ENCODE data around the gene SH3YL1.

DNA sequence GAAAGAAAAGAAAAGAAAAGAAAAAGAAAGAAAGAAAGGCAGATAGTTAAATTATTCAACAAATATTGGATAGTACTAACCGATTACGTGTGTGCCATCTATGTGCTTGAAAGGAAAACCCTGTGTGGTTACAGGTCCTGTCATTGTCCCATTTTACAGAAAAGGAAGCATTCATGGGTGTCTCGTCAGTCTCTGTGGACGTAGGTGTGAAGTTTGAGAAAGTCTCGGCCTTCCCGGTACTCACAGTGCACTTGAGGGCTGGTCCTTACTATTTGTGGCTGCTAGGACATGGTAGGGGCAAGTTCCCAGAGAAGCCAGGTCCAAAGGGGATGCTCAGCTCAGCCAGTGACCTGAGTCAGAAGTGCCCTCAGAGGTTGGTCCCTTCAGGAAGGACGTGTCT, 19.3 kb downstream of the SH3YL1 start:
- TF ChIP-seq EZH2phosphoT487 (IDR thresholded peaks at IDR 0.05; ENCODE audit: borderline replicate concordance, low read depth) = no peak
- TF ChIP-seq, protein P1, sequence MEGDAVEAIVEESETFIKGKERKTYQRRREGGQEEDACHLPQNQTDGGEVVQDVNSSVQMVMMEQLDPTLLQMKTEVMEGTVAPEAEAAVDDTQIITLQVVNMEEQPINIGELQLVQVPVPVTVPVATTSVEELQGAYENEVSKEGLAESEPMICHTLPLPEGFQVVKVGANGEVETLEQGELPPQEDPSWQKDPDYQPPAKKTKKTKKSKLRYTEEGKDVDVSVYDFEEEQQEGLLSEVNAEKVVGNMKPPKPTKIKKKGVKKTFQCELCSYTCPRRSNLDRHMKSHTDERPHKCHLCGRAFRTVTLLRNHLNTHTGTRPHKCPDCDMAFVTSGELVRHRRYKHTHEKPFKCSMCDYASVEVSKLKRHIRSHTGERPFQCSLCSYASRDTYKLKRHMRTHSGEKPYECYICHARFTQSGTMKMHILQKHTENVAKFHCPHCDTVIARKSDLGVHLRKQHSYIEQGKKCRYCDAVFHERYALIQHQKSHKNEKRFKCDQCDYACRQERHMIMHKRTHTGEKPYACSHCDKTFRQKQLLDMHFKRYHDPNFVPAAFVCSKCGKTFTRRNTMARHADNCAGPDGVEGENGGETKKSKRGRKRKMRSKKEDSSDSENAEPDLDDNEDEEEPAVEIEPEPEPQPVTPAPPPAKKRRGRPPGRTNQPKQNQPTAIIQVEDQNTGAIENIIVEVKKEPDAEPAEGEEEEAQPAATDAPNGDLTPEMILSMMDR (IDR thresholded peaks at IDR 0.05) = no peak

Measured in SK-N-SH (cell line).